IPS-15b (cell line): ENCODE data around the gene CACNA2D4.

Experiments used
- H3K27me3 ChIP-seq: one replicate; pipeline ENCODE4 v1.6.1; 2013; ENCODE audit warnings: low read length; ENCODE audit not compliant: control insufficient read depth, insufficient read depth
- H3K36me3 ChIP-seq: one replicate; pipeline ENCODE4 v1.6.1; 2013; ENCODE audit warnings: low read length; ENCODE audit not compliant: control insufficient read depth, insufficient read depth
- H3K4me1 ChIP-seq: one replicate; pipeline ENCODE4 v1.6.1; 2013; ENCODE audit warnings: mild to moderate bottlenecking, low read length; ENCODE audit not compliant: control insufficient read depth, insufficient read depth
- H3K4me3 ChIP-seq: one replicate; pipeline ENCODE4 v1.5.1; 2013; ENCODE audit warnings: low read depth, low read length
- H3K9ac ChIP-seq: one replicate; pipeline ENCODE4 v1.6.1; 2013; ENCODE audit warnings: low read depth, mild to moderate bottlenecking, low read length
- H3K9me3 ChIP-seq: one replicate; pipeline ENCODE4 v1.6.1; 2013; ENCODE audit warnings: mild to moderate bottlenecking, low read length; ENCODE audit not compliant: control insufficient read depth, insufficient read depth

CACNA2D4 gene

DNA sequence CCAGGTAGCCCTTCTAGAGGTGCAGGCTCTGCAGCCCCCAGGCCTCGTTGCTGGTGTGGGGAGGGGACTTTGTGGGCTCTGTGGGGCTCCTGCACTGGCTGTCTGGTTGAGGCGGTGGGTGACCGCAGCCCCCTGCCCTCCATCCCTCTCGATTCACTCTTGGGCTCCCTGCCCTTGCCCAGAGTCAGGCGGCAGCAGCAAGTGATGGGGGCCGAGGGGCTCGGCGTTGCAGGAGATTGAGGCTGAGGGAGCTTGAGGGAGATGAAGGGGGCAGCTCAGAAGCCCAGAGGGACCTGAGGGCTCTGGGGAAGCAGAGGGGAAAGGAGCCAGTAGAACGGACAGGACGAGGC, 107.5 kb downstream of the CACNA2D4 start:
- H3K9me3 ChIP-seq = no peaks in the 10 kb centered on the region
- no peak overlapping the region for H3K4me3 ChIP-seq
- no peaks in the 10 kb centered on the region for H3K4me1 ChIP-seq
- H3K27me3 ChIP-seq = no peaks in the 10 kb centered on the region
- no peak overlapping the region for H3K9ac ChIP-seq
- H3K36me3 ChIP-seq = no peaks in the 10 kb centered on the region

- H3K4me1 ChIP-seq = no peaks in the 10 kb centered on the region
- H3K9ac ChIP-seq = no peak overlapping the region
- H3K36me3 ChIP-seq = no peaks in the 10 kb centered on the region
- H3K4me3 ChIP-seq = no peak overlapping the region
- H3K9me3 ChIP-seq = no peaks in the 10 kb centered on the region
- H3K27me3 ChIP-seq = no peaks in the 10 kb centered on the region
Measured at GRCh38 chr12:1810201-1810930, 108.1 kb downstream of the CACNA2D4 start.

DNA sequence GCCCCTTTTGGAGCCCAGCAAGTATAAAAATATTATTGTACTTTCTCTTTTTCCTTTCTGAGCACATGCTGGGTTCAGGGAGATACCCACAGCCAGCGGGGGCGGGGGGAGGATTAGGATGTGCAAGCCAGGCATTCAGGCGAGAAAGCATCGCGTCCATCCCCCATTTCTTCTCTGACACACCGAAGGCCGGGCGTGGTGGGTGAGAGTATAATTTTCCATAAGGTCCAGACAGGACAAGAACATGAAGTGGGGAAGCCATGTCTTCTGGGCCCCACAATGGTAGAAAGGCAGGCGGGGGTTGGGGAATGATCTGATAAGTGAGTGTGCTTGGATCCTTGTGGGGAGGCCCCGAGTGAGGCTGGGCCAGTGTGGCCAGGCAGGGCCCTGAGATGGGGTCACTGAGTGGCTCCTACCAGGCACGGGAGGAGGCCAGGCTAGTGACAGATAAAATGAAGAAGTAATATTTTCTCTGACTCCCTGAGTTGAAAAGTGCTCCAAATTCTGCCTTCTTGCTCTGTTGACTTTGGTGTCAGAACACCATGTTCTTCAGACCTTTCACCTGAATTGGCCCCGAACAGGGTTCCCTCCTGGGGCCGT, 108.8 kb downstream of the CACNA2D4 start:
- H3K9me3 ChIP-seq = no peaks in the 10 kb centered on the region
- H3K9ac ChIP-seq = no peak overlapping the region
- H3K4me3 ChIP-seq = no peak overlapping the region
- no peaks in the 10 kb centered on the region for H3K27me3 ChIP-seq
- H3K4me1 ChIP-seq = no peaks in the 10 kb centered on the region
- H3K36me3 ChIP-seq = no peaks in the 10 kb centered on the region

- H3K4me1 ChIP-seq = no peaks in the 10 kb centered on the region
- H3K9ac ChIP-seq = no peak overlapping the region
- H3K4me3 ChIP-seq = no peak overlapping the region
- no peaks in the 10 kb centered on the region for H3K9me3 ChIP-seq
- H3K36me3 ChIP-seq = no peaks in the 10 kb centered on the region
- H3K27me3 ChIP-seq = no peaks in the 10 kb centered on the region
Measured at GRCh38 chr12:1808798-1809480, 109.5 kb downstream of the CACNA2D4 start.

- no peaks in the 10 kb centered on the region for H3K36me3 ChIP-seq
- H3K9ac ChIP-seq = no peak overlapping the region
- no peak overlapping the region for H3K4me3 ChIP-seq
- no peaks in the 10 kb centered on the region for H3K9me3 ChIP-seq
- H3K27me3 ChIP-seq = no peaks in the 10 kb centered on the region
- H3K4me1 ChIP-seq = no peaks in the 10 kb centered on the region
Measured at GRCh38 chr12:1808036-1808797, 110.2 kb downstream of the CACNA2D4 start.

DNA sequence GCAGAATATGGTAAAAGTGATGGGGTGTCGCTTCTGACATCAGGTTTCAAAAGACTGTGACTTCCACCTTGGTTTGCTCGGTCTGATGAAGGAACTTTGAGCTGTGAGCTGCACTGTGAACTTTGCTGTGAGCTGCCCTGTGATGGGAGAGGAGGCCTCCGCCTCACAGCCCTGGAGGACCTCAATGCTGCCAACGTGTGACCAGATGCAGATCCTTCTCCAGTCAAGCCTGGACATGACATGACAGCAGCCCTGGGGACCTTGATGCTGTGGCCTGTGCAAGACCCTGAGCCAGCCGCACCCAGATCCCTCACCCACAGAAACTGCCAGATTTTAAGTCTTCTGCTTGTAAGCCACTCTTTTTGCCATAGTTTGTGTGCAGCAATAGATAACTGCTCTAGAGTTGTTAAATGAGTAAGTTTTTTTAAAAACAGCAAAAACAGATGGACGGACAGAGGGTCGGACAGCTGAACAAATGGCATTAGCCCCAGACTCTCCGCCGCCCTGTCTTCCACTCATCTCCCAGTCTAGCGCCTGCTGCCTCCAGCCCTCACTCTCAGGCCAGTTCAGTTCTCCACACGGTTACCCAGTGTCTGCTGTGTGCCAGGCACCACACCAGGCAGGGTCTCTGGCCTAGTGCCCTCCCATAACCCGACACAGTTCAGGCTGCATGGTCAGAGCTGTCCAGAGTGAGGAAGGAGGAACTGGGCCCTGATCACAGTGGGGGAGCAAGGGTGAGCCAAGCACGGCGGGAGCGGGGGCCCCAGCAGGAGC, 111.2 kb downstream of the CACNA2D4 start:
- no peak overlapping the region for H3K4me3 ChIP-seq
- H3K9ac ChIP-seq = no peak overlapping the region

GRCh38 chr12:1806301-1807086, 112.0 kb downstream of the CACNA2D4 start:
- H3K27me3 ChIP-seq = no peaks in the 10 kb centered on the region
- H3K36me3 ChIP-seq = no peaks in the 10 kb centered on the region
- H3K9ac ChIP-seq = no peak overlapping the region
- H3K4me3 ChIP-seq = no peak overlapping the region
- no peaks in the 10 kb centered on the region for H3K9me3 ChIP-seq
- H3K4me1 ChIP-seq = no peaks in the 10 kb centered on the region

More for the DNA sequence above, 111.2 kb downstream of the CACNA2D4 start:
- Histone ChIP-seq H3K9me3 (no peaks in the 10 kb centered on the region), H3K4me1 (no peaks in the 10 kb centered on the region), H3K36me3 (no peaks in the 10 kb centered on the region), H3K27me3 (no peaks in the 10 kb centered on the region)

GRCh38 chr12:1805441-1806081, 112.9 kb downstream of the CACNA2D4 start:
- Histone ChIP-seq H3K27me3 (no peaks in the 10 kb centered on the region), H3K9ac (no peak overlapping the region), H3K4me1 (no peaks in the 10 kb centered on the region), H3K36me3 (no peaks in the 10 kb centered on the region), H3K4me3 (no peak overlapping the region), H3K9me3 (no peaks in the 10 kb centered on the region)

GRCh38 chr12:1804545-1805332, 113.7 kb downstream of the CACNA2D4 start:
- Histone ChIP-seq H3K36me3 (no peaks in the 10 kb centered on the region), H3K9ac (no peak overlapping the region), H3K27me3 (no peaks in the 10 kb centered on the region), H3K4me1 (no peaks in the 10 kb centered on the region), H3K4me3 (no peak overlapping the region), H3K9me3 (no peaks in the 10 kb centered on the region)

DNA sequence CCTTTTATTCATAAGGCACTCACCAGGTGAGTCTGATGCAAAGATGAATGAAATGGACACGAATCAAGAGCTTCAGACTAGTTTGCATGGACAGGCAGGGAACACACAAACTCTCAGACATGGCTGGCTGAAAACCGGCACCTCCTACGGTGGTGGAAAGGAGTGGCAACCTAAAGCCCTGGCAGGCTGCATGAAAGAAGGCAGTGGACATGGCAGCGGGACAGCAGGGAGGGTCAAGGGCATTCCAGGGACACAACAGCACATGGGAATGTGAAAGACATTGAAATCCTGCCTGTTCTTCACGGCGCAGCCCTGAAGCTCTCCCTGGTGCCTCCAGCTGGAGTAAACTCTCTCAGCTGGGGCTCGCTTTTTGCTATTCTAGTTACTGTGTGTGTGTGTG, 114.7 kb downstream of the CACNA2D4 start:
- Histone ChIP-seq H3K4me1 (no peaks in the 10 kb centered on the region), H3K9ac (no peak overlapping the region), H3K9me3 (no peaks in the 10 kb centered on the region), H3K27me3 (no peaks in the 10 kb centered on the region), H3K4me3 (no peak overlapping the region), H3K36me3 (no peaks in the 10 kb centered on the region)
